HEK293 (cell line): ENCODE results near the gene JAKMIP1.

Source experiments
- YY1 ChIP-seq: fragments of 450-650 bp; formaldehyde crosslinking; IDR thresholded peaks from 2 replicates; pipeline ENCODE4 v1.5.1; 2018; ENCODE audit warnings: missing biosample characterization, missing genetic modification characterization
- ZBTB21 ChIP-seq: fragments of 450-650 bp; formaldehyde crosslinking; IDR thresholded peaks from 2 replicates; pipeline ENCODE4 v1.5.1; 2017; ENCODE audit warnings: missing biosample characterization, missing genetic modification characterization
- ZBTB7A ChIP-seq: fragments of 450-650 bp; formaldehyde crosslinking; IDR thresholded peaks from 2 replicates; pipeline ENCODE4 v1.5.1; 2016; ENCODE audit warnings: low read depth, missing biosample characterization, missing genetic modification characterization

GRCh38 chr4:6085028-6085690 is 115.2 kb downstream of the JAKMIP1 start:
- no peak for TF ChIP-seq ZBTB7A (tag by site-specific recombination)
- no peak for TF ChIP-seq ZBTB21 (tag by site-specific recombination)
- TF ChIP-seq YY1: no peak
